RCC 7860 (cell line): ENCODE measurements around the gene ADAT3.

Experiments
- DNase-seq: peaks from one replicate; pipeline ENCODE4 v3.0.0-alpha.2; 2015; ENCODE audit warnings: low spot score
- FAIRE-seq: peaks from 2 replicates; lab custom pipeline; 2012; peaks lifted over from hg19 to GRCh38; lab: Jason Lieb, UNC

ADAT3 gene

DNA sequence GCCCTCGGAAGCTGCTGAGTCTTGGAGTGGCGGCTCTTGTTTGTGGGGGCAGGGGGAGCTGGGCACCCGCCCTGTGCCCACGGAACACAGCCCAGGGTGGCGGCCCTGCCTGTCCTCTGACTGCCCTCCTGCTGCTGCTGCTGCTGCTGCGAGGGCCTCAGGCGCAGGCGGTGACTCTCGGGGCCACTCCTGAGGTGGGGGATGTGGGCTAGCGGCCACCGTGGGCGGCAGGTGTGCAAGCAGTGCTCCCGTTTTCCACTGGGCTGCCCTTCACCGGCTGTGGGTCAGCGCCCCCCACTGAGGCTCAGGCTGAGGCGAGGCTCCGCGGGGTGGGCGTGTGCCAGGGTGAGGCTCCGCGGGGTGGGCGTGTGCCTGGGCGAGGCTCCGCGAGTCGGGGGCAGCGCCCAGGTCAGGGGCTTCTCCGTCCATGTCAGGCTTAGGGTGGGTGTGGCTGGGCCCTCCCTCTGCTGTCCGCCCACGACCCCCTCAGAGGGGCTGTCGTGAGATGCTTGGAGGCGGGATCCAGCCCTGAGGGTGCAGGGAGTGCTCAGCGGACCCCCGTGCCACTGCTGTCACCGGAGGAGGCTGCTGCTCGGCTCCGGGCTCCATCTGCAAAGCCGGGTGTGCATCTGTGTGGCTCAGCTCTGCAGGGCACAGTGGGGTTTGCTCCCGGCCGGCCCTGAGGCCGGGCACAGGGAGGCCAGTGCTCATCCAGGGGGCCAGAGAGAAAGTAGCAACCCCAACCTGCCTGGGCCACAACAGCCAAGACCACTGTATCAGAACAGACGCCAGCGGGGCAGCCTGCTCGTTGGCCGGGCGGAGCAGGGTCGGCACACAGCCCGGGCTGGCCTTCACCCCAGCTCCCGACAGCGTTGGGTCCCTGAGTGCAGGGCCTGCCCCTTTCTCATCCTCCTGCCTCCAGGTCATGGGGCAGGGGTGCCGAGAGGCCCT lies 50.2 kb downstream of the ADAT3 start:
- DNase-seq (no peak), FAIRE-seq (no peak)

DNA sequence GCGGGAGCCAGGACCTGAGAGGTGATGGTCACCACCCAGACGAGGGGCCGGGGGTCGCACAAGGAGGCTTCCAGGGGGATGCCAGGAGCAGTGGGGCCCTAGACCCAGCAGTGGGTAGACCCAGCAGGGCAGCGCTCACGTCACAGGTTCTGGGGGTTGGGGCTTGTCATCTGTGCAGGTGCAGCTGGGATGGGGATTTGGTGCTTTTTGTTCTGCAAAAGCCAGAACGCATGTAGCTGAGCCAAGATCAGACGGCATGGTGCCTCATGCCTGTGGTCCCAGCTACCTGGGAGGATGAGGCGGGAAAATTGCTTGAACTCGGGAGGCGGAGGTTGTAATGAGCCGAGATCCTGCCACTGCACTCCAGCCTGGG lies 50.9 kb downstream of the ADAT3 start:
- FAIRE-seq (no peak), DNase-seq (no peak)

DNA sequence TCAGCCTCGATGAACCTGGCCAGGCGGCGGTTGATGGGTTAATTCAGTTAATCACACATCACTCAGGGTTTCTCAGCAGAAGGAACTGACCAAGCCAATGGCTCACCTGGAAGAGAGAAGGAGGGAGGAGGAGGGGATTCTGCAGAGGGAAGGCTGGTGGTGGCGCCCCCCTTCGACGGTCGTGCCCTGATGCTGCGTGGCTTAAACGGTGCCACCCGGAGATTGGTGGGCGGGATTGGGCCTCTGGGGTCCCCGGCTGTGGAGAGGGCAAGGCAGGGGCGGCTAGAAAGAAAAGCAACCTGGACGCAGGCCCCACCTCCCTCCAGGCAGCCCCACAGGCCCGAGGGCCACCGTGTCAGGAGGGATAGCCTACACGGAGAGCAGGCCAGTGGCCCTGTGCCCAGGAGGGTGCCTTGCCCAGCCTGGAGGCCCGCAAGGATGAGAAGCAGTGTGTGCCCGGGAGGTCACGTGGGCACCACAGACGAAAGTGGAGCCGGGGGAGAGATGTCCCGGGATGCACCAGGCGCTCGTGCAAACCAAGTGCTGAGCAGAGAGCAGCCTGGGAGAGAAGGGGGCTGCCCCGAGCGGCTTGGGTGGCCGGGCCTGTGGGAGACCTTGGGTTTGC lies 51.8 kb downstream of the ADAT3 start:
- FAIRE-seq (no peak), DNase-seq (no peak)

DNA sequence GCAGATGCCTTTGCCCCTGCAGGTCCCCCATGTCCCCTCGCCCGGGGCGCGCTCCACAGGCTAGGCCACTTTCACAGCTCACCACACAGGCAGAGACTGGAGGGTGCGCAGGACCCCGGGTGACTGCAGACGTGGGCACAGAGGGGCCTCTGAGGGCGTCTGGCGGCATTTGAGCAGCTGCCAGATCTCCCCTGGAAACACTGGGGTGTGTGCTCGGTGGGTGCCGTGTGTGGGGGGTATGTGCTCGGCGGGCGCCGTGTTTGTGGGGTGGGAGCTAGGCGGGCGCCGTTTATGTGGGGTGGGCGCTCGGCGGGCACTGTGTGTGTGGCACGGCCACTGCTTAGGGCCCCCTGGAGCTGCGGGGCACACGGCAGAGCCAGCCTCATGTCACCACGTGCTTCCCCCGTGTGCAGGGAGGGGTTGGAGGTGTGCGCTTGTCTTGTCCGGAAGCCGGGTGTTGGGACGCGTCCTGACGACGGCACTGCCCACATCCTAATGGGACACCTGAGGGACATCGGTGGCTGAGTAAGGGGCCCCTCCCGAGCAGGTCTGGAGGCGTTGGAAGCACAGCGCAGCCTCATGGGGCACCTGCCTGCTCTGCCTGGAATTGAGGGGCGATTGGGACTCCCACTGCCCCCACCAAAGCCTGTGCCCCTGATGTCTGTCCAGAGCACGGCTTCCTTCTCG lies 52.5 kb downstream of the ADAT3 start:
- FAIRE-seq, result no peak
- DNase-seq, result no peak

DNA sequence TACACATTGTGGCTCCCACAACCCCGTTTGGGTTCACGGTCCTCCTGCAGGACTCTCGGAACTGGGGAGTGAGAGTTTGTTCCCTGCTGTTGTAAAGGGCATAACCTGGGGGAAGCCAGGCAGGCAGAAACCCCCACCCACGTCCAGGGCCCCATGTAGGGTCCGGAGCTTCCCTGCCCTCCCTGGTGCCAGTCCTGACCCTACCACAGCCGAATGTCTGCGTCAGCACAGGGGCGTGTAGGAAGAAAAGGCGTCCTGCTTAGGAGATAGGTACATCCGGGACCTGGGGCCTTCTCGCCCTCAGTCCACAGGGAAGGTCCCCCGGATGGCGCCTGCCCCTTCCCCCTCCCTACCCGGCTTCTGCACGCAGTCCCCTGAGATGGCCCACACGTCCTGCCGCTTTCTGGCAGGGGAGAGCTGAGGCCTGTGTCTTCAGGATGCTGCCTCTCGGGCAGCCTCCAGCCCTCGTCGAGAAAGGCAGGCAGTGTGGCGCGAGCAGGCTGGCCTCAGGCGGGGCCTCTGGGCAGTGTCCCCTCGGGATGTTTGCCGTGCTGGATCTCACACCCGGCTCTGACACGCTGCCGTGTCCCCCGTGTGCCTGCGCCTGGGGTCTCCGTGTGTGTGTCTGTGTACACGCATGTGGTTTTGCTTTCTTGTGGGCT lies 54.9 kb downstream of the ADAT3 start:
- FAIRE-seq, result no peak

DNA sequence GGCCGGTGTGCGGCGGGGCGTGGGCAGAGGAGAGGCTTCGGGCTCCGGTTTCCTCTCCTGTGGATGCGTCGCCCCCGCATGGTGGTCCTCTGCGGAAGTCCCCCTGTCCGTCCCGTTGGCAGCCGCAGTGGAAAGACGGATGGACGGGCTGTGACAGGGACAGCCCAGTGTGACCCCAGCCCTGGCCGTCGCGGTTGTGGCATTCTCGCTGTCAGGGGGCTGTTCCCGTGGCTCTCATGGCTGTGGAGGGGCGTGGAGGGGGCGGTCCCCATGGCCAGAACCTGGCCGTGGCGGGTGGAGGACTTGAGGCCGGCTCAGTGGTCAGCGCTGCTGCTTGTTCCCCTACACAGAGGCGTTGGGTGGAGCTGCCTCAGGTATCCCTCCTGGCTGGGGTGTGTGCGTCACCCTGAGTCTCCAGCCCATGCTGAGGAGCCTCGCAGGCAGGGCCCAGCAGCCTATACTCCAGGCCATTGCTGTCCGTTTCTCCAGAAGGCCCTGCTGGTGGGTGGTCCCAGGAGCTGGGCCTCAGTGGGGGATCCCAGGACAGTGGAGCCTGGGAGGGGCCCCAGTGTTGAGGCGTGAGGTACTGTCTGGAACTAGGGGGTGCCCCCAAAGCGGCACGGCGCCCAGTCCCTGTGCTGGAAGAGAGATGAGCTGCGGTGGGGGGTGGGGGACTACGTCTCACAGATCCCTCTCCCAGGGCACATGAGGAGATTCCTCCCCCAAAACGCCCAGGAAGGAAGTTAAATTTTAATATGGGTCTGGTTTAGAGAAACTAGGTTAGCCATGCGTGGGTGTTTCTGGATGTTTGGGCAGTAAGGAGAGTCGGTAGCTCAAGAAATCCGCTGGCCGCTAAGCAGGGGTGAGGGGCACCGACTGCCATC lies 56.0 kb downstream of the ADAT3 start:
- FAIRE-seq (no peak), DNase-seq (no peak)

More for the DNA sequence above, 54.9 kb downstream of the ADAT3 start:
- no peak for DNase-seq

DNA sequence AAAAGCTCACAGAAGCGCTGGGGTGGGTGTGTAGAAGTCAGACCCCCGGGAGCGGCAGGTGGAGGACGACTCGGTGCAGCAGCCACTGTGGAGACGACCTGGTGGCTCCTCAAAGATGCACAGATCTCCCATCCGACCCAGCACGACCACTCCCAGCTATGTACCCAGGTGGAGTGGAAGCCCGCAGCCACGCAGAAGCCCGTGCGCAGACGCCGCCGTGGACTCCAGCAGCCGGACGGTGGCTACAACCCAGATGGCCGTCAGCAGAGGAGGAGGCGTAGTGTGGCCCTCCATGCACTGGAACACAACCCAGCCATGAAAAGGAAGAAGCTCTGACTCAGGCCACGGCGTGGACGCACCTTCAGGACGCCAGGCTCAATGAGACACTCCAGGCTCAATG lies 57.5 kb downstream of the ADAT3 start:
- no peak for DNase-seq
- FAIRE-seq, result no peak
